Cardiac muscle cell (in vitro differentiated cells and primary cell): ENCODE data around the gene PIK3AP1. TPM values are rescaled to one million over a fixed set of nuclear protein-coding genes. Genes with fewer than 3 reads are reported as not detected.

Experiments used
- DNase-seq, 2 donors: peaks; one replicate each; pipeline versions ENCODE4 v3.0.0 to v3.0.0-alpha.2; 2010 to 2017; ENCODE audit warnings: low read depth in 1 of 2, low spot score in 1 of 2
- H3K27ac ChIP-seq: fragments of 200-600 bp; sonication (generic); 2 replicates; pipeline ENCODE4 v1.5.1; 2016
- H3K27me3 ChIP-seq: fragments of 200-600 bp; sonication (generic); 2 replicates; pipeline ENCODE4 v1.6.0; 2016; ENCODE audit warnings: control low read depth
- H3K36me3 ChIP-seq: fragments of 200-600 bp; sonication (generic); 2 replicates; pipeline ENCODE4 v1.5.1; 2016; ENCODE audit warnings: control low read depth
- H3K4me1 ChIP-seq: fragments of 200-600 bp; sonication (generic); 2 replicates; pipeline ENCODE4 v1.8.1; 2017; ENCODE audit warnings: low read depth, mild to moderate bottlenecking, mixed run types
- H3K4me3 ChIP-seq: fragments of 200-600 bp; sonication (generic); 2 replicates; pipeline ENCODE4 v1.5.1; 2016; ENCODE audit warnings: mild to moderate bottlenecking
- H3K9me3 ChIP-seq: fragments of 200-600 bp; sonication (generic); 2 replicates; pipeline ENCODE4 v1.5.1; 2017; ENCODE audit warnings: low read depth, mild to moderate bottlenecking, control low read depth
- CTCF ChIP-seq: IDR thresholded peaks from 2 replicates; pipeline ENCODE4 v1.5.1; 2012; ENCODE audit warnings: low read depth, mild to moderate bottlenecking, low read length
- polyA plus RNA-seq: library from polyadenylated mRNA; unstranded; fragments of >200 nt; fragmentation: Nextera tagmentation; extraction: Ambion mirVana; gene quantifications from 2 replicates; pipeline ENCODE4 v1.2.1, GENCODE V29; 2016
- total RNA-seq: library from RNA; depleted of rRNA; stranded (reverse); fragments of >200 nt; gene quantifications from 2 replicates; pipeline ENCODE4 v1.2.3, GENCODE V29; 2016

Gene PIK3AP1
- total and polyA plus RNA-seq, 2 experiments from 2014 or later, result 1.1 to 2.7 TPM

GRCh38 chr10:96675846-96676245 lies 44.5 kb downstream of the PIK3AP1 start:
- H3K27me3 ChIP-seq, result no peaks in the 10 kb centered on the region
- no peak for DNase-seq
- no peaks in the 10 kb centered on the region for H3K9me3 ChIP-seq
- H3K4me3 ChIP-seq, result no peak overlapping the region
- H3K4me1 ChIP-seq, result peaks cover 27% of the 10 kb centered on the region
- no peak for TF ChIP-seq CTCF
- no peak overlapping the region for H3K27ac ChIP-seq
- no peaks in the 10 kb centered on the region for H3K36me3 ChIP-seq

- peak; percentile 17 to 28 for DNase-seq
- H3K27ac ChIP-seq, result peak overlapping the region; percentile 24
- peaks cover 31% of the 10 kb centered on the region for H3K4me1 ChIP-seq
- H3K9me3 ChIP-seq, result no peaks in the 10 kb centered on the region
- H3K4me3 ChIP-seq, result no peak overlapping the region
- no peaks in the 10 kb centered on the region for H3K36me3 ChIP-seq
- H3K27me3 ChIP-seq, result no peaks in the 10 kb centered on the region
- no peak for TF ChIP-seq CTCF
These were observed 46.8 kb downstream of the PIK3AP1 start for GRCh38 chr10:96673318-96674099.

GRCh38 chr10:96672481-96673175 lies 47.7 kb downstream of the PIK3AP1 start:
- TF ChIP-seq CTCF, result no peak
- no peaks in the 10 kb centered on the region for H3K9me3 ChIP-seq
- DNase-seq, result peak in 1 of 2 donors; percentile 8
- H3K4me3 ChIP-seq, result no peak overlapping the region
- peak overlapping the region; percentile 24 for H3K27ac ChIP-seq
- no peaks in the 10 kb centered on the region for H3K36me3 ChIP-seq
- peaks cover 31% of the 10 kb centered on the region for H3K4me1 ChIP-seq
- H3K27me3 ChIP-seq, result no peaks in the 10 kb centered on the region

GRCh38 chr10:96671211-96671890 lies 49.0 kb downstream of the PIK3AP1 start:
- H3K9me3 ChIP-seq, result no peaks in the 10 kb centered on the region
- no peaks in the 10 kb centered on the region for H3K36me3 ChIP-seq
- DNase-seq, result no peak
- peaks cover 31% of the 10 kb centered on the region for H3K4me1 ChIP-seq
- TF ChIP-seq CTCF, result no peak
- H3K4me3 ChIP-seq, result no peak overlapping the region
- no peak overlapping the region for H3K27ac ChIP-seq
- no peaks in the 10 kb centered on the region for H3K27me3 ChIP-seq

- peaks cover 31% of the 10 kb centered on the region for H3K4me1 ChIP-seq
- DNase-seq, result no peak
These were observed 49.5 kb downstream of the PIK3AP1 start for GRCh38 chr10:96670786-96671185.

More at GRCh38 chr10:96670786-96671185, 49.5 kb downstream of the PIK3AP1 start:
- no peak for TF ChIP-seq CTCF
- no peak overlapping the region for H3K4me3 ChIP-seq
- H3K27ac ChIP-seq, result no peak overlapping the region
- no peaks in the 10 kb centered on the region for H3K27me3 ChIP-seq
- no peaks in the 10 kb centered on the region for H3K9me3 ChIP-seq
- H3K36me3 ChIP-seq, result no peaks in the 10 kb centered on the region
